HepG2 (cell line): ENCODE measurements around the gene RAD23A. TPM values are rescaled to one million over a fixed set of nuclear protein-coding genes. Genes with fewer than 3 reads are reported as not detected.

Experiments
- ARHGAP35 ChIP-seq: sonication (generic); formaldehyde crosslinking; IDR thresholded peaks from 2 replicates; pipeline ENCODE4 v1.9.0; 2022; ENCODE audit warnings: mild to moderate bottlenecking, inconsistent platforms, moderate library complexity, missing genetic modification reagents, borderline replicate concordance
- ERF ChIP-seq: IDR thresholded peaks from 2 replicates; pipeline ENCODE4 v1.6.1; 2018; ENCODE audit warnings: missing biosample characterization, missing genetic modification reagents
- GMEB2 ChIP-seq: IDR thresholded peaks from 2 replicates; pipeline ENCODE4 v1.6.1; 2016; ENCODE audit warnings: missing biosample characterization, missing genetic modification reagents, low read depth
- HMGXB4 ChIP-seq, 2 experiments: sonication (generic) in 1 of 2; formaldehyde crosslinking in 1 of 2; IDR thresholded peaks; 2 replicates each; pipeline versions ENCODE4 v1.4.0 to v1.6.1; 2018 to 2020; ENCODE audit warnings: missing genetic modification reagents in 2 of 2, borderline replicate concordance in 1 of 2, low read depth in 1 of 2, mild to moderate bottlenecking in 1 of 2, missing biosample characterization in 1 of 2
- HNF1B ChIP-seq: sonication (generic); formaldehyde crosslinking; IDR thresholded peaks from 2 replicates; pipeline ENCODE4 v1.5.1; 2020; ENCODE audit warnings: mild to moderate bottlenecking, moderate library complexity, missing genetic modification reagents
- HOXA7 ChIP-seq: sonication (generic); formaldehyde crosslinking; IDR thresholded peaks from 2 replicates; pipeline ENCODE4 v1.8.1; 2022; ENCODE audit warnings: mild to moderate bottlenecking, missing genetic modification reagents, moderate library complexity
- ISX ChIP-seq: sonication (generic); formaldehyde crosslinking; conservative IDR thresholded peaks from 2 replicates; pipeline ENCODE4 v1.5.0; 2020; ENCODE audit warnings: missing genetic modification reagents
- KAT7 ChIP-seq: IDR thresholded peaks from 2 replicates; pipeline ENCODE4 v1.6.1; 2018; ENCODE audit warnings: borderline replicate concordance, missing compliant biosample characterization
- KDM5A ChIP-seq: fragments of 200-600 bp; sonication (generic); IDR thresholded peaks from 2 replicates; pipeline ENCODE4 v1.7.0; 2018; ENCODE audit warnings: antibody characterized with exemption, mild to moderate bottlenecking, low read length, borderline replicate concordance
- MAF1 ChIP-seq: sonication (generic); formaldehyde crosslinking; IDR thresholded peaks from 2 replicates; pipeline ENCODE4 v1.5.0; 2020; ENCODE audit warnings: missing genetic modification reagents, borderline replicate concordance
- RNF2 ChIP-seq: fragments of 450-650 bp; conservative IDR thresholded peaks from 2 replicates; pipeline ENCODE4 v1.6.1; 2016; ENCODE audit warnings: low read depth
- SIN3A ChIP-seq: IDR thresholded peaks from 2 replicates; pipeline ENCODE4 v1.6.1; 2011; ENCODE audit warnings: low read depth, mild to moderate bottlenecking, control low read depth, low read length, borderline replicate concordance
- SMARCC2 ChIP-seq: fragments of 450-650 bp; IDR thresholded peaks from 2 replicates; pipeline ENCODE4 v1.6.1; 2017; ENCODE audit warnings: antibody characterized with exemption, mild to moderate bottlenecking
- ZBTB20 ChIP-seq: sonication (generic); formaldehyde crosslinking; IDR thresholded peaks from 2 replicates; pipeline ENCODE4 v1.8.1; 2023; ENCODE audit warnings: missing genetic modification reagents, low read depth, mild to moderate bottlenecking, borderline replicate concordance
- ZNF333 ChIP-seq: sonication (generic); formaldehyde crosslinking; IDR thresholded peaks from 2 replicates; pipeline ENCODE4 v1.4.0; 2020; ENCODE audit warnings: mild to moderate bottlenecking, missing genetic modification reagents, borderline replicate concordance
- ZNF619 ChIP-seq: sonication (generic); formaldehyde crosslinking; IDR thresholded peaks from 2 replicates; pipeline ENCODE4 v1.4.0; 2020; ENCODE audit warnings: mild to moderate bottlenecking, missing genetic modification reagents
- ZNF629 ChIP-seq: sonication (generic); formaldehyde crosslinking; conservative IDR thresholded peaks from 2 replicates; pipeline ENCODE4 v1.5.0; 2020; ENCODE audit warnings: missing genetic modification reagents
- ZNF703 ChIP-seq: sonication (generic); formaldehyde crosslinking; IDR thresholded peaks from 2 replicates; pipeline ENCODE4 v1.5.1; 2020; ENCODE audit warnings: missing genetic modification reagents, mild to moderate bottlenecking, moderate library complexity, borderline replicate concordance
- ZSCAN30 ChIP-seq: sonication (generic); formaldehyde crosslinking; IDR thresholded peaks from 2 replicates; pipeline ENCODE4 v1.5.0; 2020; ENCODE audit warnings: mild to moderate bottlenecking, missing genetic modification reagents
- polyA plus RNA-seq, 8 experiments: library from polyadenylated mRNA; depleted of rRNA in 3 of 8; stranded (reverse) in 7 of 8; unstranded in 1 of 8; fragments of >200 nt; fragmentation: Illumina TruSeq in 4 of 8; extraction: Trizol in 4 of 8; gene quantifications; 2 replicates each; pipeline versions ENCODE4 v1.2.1 to v1.2.3, GENCODE V29; 2011 to 2016; ENCODE audit warnings: low read depth in 4 of 8, missing spikeins in 1 of 8, mixed read lengths in 1 of 8; ENCODE audit not compliant: insufficient read depth in 1 of 8
- total RNA-seq, 5 experiments: library from RNA; depleted of rRNA; stranded (reverse); fragments of >200 nt; fragmentation: Illumina TruSeq; extraction: Trizol; gene quantifications; 2 replicates each; pipeline ENCODE4 v1.2.3, GENCODE V29; 2016; ENCODE audit warnings: low read depth in 1 of 5
- TF ChIP-seq, protein P1 (sequence below): sonication (generic); formaldehyde crosslinking; IDR thresholded peaks from 2 replicates; pipeline ENCODE4 v1.4.0; 2020; ENCODE audit warnings: missing genetic modification reagents, borderline replicate concordance

Gene RAD23A
- total and polyA plus RNA-seq, 2 of the 13 experiments (the other 11 are each of a cell fraction or from before 2014, with no cell fraction given): 42.5 to 54.2 TPM

GRCh38 chr19:12995596-12996405 lies 50.1 kb downstream of the RAD23A start (continued):
- TF ChIP-seq, protein P1, sequence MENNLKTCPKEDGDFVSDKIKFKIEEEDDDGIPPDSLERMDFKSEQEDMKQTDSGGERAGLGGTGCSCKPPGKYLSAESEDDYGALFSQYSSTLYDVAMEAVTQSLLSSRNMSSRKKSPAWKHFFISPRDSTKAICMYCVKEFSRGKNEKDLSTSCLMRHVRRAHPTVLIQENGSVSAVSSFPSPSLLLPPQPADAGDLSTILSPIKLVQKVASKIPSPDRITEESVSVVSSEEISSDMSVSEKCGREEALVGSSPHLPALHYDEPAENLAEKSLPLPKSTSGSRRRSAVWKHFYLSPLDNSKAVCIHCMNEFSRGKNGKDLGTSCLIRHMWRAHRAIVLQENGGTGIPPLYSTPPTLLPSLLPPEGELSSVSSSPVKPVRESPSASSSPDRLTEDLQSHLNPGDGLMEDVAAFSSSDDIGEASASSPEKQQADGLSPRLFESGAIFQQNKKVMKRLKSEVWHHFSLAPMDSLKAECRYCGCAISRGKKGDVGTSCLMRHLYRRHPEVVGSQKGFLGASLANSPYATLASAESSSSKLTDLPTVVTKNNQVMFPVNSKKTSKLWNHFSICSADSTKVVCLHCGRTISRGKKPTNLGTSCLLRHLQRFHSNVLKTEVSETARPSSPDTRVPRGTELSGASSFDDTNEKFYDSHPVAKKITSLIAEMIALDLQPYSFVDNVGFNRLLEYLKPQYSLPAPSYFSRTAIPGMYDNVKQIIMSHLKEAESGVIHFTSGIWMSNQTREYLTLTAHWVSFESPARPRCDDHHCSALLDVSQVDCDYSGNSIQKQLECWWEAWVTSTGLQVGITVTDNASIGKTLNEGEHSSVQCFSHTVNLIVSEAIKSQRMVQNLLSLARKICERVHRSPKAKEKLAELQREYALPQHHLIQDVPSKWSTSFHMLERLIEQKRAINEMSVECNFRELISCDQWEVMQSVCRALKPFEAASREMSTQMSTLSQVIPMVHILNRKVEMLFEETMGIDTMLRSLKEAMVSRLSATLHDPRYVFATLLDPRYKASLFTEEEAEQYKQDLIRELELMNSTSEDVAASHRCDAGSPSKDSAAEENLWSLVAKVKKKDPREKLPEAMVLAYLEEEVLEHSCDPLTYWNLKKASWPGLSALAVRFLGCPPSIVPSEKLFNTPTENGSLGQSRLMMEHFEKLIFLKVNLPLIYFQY: no peak; the same call in 1 of the 2 replicates
- TF ChIP-seq ZBTB20 (CRISPR knock-in tag): no peak
- no peak for TF ChIP-seq ISX (CRISPR knock-in tag)
- TF ChIP-seq ZSCAN30 (CRISPR knock-in tag): no peak
- no peak for TF ChIP-seq RNF2
- no peak for TF ChIP-seq HNF1B (CRISPR knock-in tag)
- no peak for TF ChIP-seq MAF1
- TF ChIP-seq HMGXB4 (CRISPR knock-in tag; IDR thresholded peaks at IDR 0.05; ENCODE audit: borderline replicate concordance in 1 of 2, low read depth in 1 of 2): 0 out of 4 replicates have a peak, but pooled peaks of 1 of the 2 experiments have one; percentile 16
- TF ChIP-seq ZNF619 (CRISPR knock-in tag): no peak
- TF ChIP-seq ZNF703 (CRISPR knock-in tag): no peak
- no peak for TF ChIP-seq HOXA7 (CRISPR knock-in tag)
- TF ChIP-seq ARHGAP35 (CRISPR knock-in tag): no peak
- no peak for TF ChIP-seq SIN3A
- 0 out of 2 replicates have a peak, but pooled peaks have one; percentile 28 for TF ChIP-seq KAT7 (CRISPR knock-in tag)
- TF ChIP-seq ZNF629 (CRISPR knock-in tag): no peak
- no peak for TF ChIP-seq GMEB2
- no peak for TF ChIP-seq SMARCC2
- no peak for TF ChIP-seq ZNF333
- TF ChIP-seq ERF (CRISPR knock-in tag): no peak
- no peak for TF ChIP-seq KDM5A
